ENCODE measurements around the gene PPFIBP1. TPM values are rescaled to one million over a fixed set of nuclear protein-coding genes. Genes with fewer than 3 reads are reported as not detected.

PPFIBP1 gene
- total and polyA plus RNA-seq, 2 of the 13 experiments (the other 11 are each of a cell fraction or from before 2014, with no cell fraction given) = 16.2 to 21.8 TPM

DNA sequence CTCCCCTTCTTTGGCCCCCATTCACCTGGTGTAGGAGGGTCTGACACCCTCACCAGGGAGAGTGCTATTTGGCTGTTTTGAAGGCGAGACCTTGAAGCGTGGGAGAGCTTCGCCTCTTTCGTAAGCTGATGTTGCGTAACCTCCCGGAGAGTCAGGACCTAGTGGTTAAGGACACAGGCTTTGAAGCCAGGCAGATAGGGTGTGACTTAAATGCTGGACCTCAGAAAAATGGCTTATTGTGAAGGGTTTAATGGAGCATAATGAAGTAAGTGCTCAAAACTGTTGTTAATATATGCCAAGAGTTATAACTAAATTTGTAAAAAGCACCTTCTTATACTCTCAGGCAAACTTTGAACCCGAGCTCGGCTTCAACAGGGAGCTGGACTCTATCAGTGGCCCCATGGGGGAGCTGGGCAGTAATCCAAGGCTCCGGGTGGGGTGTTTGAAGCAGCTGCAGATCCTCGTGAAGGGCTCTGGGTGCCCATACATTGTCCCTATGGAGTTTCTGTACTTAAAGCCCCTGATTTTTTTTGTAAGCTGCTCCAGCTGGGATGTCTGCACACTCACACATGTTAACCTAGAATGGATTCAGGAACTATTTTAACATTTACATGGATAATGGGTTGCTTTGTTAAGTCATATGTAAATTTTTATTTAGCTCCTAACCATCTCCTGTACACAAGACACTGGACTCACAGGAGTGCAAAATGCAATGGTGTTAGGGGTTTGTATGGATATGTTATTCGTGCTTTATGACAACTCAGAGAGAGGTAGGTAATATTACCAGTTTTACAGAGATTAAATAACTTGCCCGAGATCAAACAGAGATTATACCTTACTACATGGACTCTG lies 26.0 kb downstream of the PPFIBP1 start (continued):
- TF ChIP-seq, protein P1, sequence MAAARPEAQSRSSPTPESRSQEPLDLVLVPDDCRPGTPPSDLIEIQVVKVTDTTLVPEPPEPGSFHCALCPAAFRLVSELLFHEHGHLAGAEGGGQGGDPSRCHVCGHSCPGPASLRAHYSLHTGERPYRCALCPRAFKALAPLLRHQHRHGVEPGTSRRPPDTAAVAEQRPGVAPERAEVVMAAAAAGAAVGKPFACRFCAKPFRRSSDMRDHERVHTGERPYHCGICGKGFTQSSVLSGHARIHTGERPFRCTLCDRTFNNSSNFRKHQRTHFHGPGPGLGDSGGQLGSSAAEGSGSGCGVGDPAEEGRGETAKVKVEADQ (CRISPR knock-in tag; IDR thresholded peaks at IDR 0.05; ENCODE audit: borderline replicate concordance) = 0 out of 2 replicates have a peak, but pooled peaks have one; percentile 46
- TF ChIP-seq NFRKB (IDR thresholded peaks at IDR 0.05) (no peak), TOPORS (CRISPR knock-in tag; IDR thresholded peaks at IDR 0.05) (no peak), ZNF615 (CRISPR knock-in tag; IDR thresholded peaks at IDR 0.05; ENCODE audit: borderline replicate concordance) (no peak), ZBTB42 (CRISPR knock-in tag; IDR thresholded peaks at IDR 0.05) (no peak), ZNF382 (CRISPR knock-in tag; IDR thresholded peaks at IDR 0.05; ENCODE audit: borderline replicate concordance) (no peak), ZNF331 (CRISPR knock-in tag; IDR thresholded peaks at IDR 0.05) (peak; percentile 99), MBNL3 (CRISPR knock-in tag; conservative IDR thresholded peaks at IDR 0.05) (no peak), ZNF468 (CRISPR knock-in tag; IDR thresholded peaks at IDR 0.05) (no peak), ZNF136 (CRISPR knock-in tag; IDR thresholded peaks at IDR 0.05; ENCODE audit: low read depth) (peak; percentile 92), ZBTB3 (CRISPR knock-in tag; IDR thresholded peaks at IDR 0.05; ENCODE audit: borderline replicate concordance, low read depth) (0 out of 2 replicates have a peak, but pooled peaks have one; percentile 73), YEATS4 (CRISPR knock-in tag; IDR thresholded peaks at IDR 0.05; ENCODE audit: borderline replicate concordance) (peak; percentile 76), KLF6 (CRISPR knock-in tag; IDR thresholded peaks at IDR 0.05) (peak; percentile 68; the same call in 1 of the 2 replicates), HMG20A (CRISPR knock-in tag; IDR thresholded peaks at IDR 0.05; ENCODE audit: borderline replicate concordance) (peak; percentile 93), ZNF180 (CRISPR knock-in tag; IDR thresholded peaks at IDR 0.05; ENCODE audit: borderline replicate concordance, low read depth) (no peak), CCDC6 (CRISPR knock-in tag; IDR thresholded peaks at IDR 0.05) (peak; percentile 97)
- TF ChIP-seq, protein P2, sequence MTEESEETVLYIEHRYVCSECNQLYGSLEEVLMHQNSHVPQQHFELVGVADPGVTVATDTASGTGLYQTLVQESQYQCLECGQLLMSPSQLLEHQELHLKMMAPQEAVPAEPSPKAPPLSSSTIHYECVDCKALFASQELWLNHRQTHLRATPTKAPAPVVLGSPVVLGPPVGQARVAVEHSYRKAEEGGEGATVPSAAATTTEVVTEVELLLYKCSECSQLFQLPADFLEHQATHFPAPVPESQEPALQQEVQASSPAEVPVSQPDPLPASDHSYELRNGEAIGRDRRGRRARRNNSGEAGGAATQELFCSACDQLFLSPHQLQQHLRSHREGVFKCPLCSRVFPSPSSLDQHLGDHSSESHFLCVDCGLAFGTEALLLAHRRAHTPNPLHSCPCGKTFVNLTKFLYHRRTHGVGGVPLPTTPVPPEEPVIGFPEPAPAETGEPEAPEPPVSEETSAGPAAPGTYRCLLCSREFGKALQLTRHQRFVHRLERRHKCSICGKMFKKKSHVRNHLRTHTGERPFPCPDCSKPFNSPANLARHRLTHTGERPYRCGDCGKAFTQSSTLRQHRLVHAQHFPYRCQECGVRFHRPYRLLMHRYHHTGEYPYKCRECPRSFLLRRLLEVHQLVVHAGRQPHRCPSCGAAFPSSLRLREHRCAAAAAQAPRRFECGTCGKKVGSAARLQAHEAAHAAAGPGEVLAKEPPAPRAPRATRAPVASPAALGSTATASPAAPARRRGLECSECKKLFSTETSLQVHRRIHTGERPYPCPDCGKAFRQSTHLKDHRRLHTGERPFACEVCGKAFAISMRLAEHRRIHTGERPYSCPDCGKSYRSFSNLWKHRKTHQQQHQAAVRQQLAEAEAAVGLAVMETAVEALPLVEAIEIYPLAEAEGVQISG (CRISPR knock-in tag; IDR thresholded peaks at IDR 0.05) = peak; percentile 89
- TF ChIP-seq, protein P3, sequence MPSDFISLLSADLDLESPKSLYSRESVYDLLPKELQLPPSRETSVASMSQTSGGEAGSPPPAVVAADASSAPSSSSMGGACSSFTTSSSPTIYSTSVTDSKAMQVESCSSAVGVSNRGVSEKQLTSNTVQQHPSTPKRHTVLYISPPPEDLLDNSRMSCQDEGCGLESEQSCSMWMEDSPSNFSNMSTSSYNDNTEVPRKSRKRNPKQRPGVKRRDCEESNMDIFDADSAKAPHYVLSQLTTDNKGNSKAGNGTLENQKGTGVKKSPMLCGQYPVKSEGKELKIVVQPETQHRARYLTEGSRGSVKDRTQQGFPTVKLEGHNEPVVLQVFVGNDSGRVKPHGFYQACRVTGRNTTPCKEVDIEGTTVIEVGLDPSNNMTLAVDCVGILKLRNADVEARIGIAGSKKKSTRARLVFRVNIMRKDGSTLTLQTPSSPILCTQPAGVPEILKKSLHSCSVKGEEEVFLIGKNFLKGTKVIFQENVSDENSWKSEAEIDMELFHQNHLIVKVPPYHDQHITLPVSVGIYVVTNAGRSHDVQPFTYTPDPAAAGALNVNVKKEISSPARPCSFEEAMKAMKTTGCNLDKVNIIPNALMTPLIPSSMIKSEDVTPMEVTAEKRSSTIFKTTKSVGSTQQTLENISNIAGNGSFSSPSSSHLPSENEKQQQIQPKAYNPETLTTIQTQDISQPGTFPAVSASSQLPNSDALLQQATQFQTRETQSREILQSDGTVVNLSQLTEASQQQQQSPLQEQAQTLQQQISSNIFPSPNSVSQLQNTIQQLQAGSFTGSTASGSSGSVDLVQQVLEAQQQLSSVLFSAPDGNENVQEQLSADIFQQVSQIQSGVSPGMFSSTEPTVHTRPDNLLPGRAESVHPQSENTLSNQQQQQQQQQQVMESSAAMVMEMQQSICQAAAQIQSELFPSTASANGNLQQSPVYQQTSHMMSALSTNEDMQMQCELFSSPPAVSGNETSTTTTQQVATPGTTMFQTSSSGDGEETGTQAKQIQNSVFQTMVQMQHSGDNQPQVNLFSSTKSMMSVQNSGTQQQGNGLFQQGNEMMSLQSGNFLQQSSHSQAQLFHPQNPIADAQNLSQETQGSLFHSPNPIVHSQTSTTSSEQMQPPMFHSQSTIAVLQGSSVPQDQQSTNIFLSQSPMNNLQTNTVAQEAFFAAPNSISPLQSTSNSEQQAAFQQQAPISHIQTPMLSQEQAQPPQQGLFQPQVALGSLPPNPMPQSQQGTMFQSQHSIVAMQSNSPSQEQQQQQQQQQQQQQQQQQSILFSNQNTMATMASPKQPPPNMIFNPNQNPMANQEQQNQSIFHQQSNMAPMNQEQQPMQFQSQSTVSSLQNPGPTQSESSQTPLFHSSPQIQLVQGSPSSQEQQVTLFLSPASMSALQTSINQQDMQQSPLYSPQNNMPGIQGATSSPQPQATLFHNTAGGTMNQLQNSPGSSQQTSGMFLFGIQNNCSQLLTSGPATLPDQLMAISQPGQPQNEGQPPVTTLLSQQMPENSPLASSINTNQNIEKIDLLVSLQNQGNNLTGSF (CRISPR knock-in tag; IDR thresholded peaks at IDR 0.05) = no peak
- TF ChIP-seq, protein P4, sequence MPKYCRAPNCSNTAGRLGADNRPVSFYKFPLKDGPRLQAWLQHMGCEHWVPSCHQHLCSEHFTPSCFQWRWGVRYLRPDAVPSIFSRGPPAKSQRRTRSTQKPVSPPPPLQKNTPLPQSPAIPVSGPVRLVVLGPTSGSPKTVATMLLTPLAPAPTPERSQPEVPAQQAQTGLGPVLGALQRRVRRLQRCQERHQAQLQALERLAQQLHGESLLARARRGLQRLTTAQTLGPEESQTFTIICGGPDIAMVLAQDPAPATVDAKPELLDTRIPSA (CRISPR knock-in tag; IDR thresholded peaks at IDR 0.05; ENCODE audit: borderline replicate concordance) = no peak
